Hepatocyte (in vitro differentiated cells): ENCODE data around the gene SRGN.

Experiments
- EZH2 ChIP-seq: fragments of 200-600 bp; sonication (generic); IDR thresholded peaks from 2 replicates; pipeline ENCODE4 v1.6.1; 2016; ENCODE audit warnings: antibody characterized with exemption, mild to moderate bottlenecking, borderline replicate concordance
- EZH2phosphoT487 ChIP-seq: fragments of 200-600 bp; sonication (generic); IDR thresholded peaks from one replicate; pipeline ENCODE4 v1.6.1; 2018; ENCODE audit warnings: antibody characterized with exemption, mild to moderate bottlenecking, low read depth, moderate library complexity; ENCODE audit not compliant: unreplicated experiment, severe bottlenecking
- TF ChIP-seq, protein P1 (sequence below): fragments of 200-600 bp; sonication (generic); IDR thresholded peaks from 2 replicates; pipeline ENCODE4 v1.5.1; 2016; ENCODE audit warnings: antibody characterized with exemption, mild to moderate bottlenecking; ENCODE audit not compliant: poor library complexity

DNA sequence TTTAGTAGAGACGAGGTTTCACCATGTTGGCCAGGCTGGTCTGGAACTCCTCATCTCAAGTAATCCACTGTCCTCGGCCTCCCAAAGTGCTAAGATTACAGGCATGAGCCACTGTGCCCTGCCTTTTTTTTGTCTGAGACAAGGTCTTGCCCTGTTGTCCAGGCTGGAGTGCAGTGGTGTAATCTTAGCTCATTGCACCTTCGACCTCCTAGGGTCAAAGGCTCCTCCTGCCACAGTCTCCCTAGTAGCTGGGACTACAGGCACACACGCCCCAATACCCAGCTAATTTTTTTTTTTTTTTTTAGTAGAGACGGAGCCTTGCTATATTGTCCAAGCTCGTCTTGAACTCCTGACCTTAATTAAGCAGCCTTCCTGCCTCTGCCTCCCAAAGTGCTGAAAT, 65.3 kb downstream of the SRGN start:
- TF ChIP-seq, protein P1, sequence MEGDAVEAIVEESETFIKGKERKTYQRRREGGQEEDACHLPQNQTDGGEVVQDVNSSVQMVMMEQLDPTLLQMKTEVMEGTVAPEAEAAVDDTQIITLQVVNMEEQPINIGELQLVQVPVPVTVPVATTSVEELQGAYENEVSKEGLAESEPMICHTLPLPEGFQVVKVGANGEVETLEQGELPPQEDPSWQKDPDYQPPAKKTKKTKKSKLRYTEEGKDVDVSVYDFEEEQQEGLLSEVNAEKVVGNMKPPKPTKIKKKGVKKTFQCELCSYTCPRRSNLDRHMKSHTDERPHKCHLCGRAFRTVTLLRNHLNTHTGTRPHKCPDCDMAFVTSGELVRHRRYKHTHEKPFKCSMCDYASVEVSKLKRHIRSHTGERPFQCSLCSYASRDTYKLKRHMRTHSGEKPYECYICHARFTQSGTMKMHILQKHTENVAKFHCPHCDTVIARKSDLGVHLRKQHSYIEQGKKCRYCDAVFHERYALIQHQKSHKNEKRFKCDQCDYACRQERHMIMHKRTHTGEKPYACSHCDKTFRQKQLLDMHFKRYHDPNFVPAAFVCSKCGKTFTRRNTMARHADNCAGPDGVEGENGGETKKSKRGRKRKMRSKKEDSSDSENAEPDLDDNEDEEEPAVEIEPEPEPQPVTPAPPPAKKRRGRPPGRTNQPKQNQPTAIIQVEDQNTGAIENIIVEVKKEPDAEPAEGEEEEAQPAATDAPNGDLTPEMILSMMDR = no peak
- no peak for TF ChIP-seq EZH2
- no peak for TF ChIP-seq EZH2phosphoT487
